Smooth muscle cell (in vitro differentiated cells): ENCODE results near the gene COL19A1. TPM values are rescaled to one million over a fixed set of nuclear protein-coding genes. Genes with fewer than 3 reads are reported as not detected.

ENCODE experiments used
- DNase-seq: peaks from one replicate; lab custom pipeline; 2025; ENCODE audit not compliant: unreplicated experiment; lab: John Stamatoyannopoulos, UW
- H2AFZ ChIP-seq: fragments of 200-600 bp; sonication (generic); 2 replicates; pipeline ENCODE4 v1.6.0; 2016; ENCODE audit warnings: antibody characterized with exemption, low read depth, mild to moderate bottlenecking
- H3F3A ChIP-seq: fragments of 200-600 bp; sonication (generic); 2 replicates; pipeline ENCODE4 v1.6.0; 2017; ENCODE audit warnings: antibody characterized with exemption, low read depth
- H3K27ac ChIP-seq: fragments of 200-600 bp; sonication (generic); 2 replicates; pipeline ENCODE4 v1.5.1; 2016; ENCODE audit warnings: low read depth, mild to moderate bottlenecking
- H3K27me3 ChIP-seq: fragments of 200-600 bp; sonication (generic); 2 replicates; pipeline ENCODE4 v1.6.1; 2016; ENCODE audit warnings: low read depth, mild to moderate bottlenecking
- H3K36me3 ChIP-seq: fragments of 200-600 bp; sonication (generic); 2 replicates; pipeline ENCODE4 v1.5.1; 2016; ENCODE audit warnings: low read depth
- H3K4me1 ChIP-seq: fragments of 200-600 bp; sonication (generic); 2 replicates; pipeline ENCODE4 v1.5.1; 2016; ENCODE audit warnings: low read depth
- H3K4me2 ChIP-seq: fragments of 200-600 bp; sonication (generic); 2 replicates; pipeline ENCODE4 v1.6.0; 2016; ENCODE audit warnings: mild to moderate bottlenecking
- H3K4me3 ChIP-seq: fragments of 200-600 bp; sonication (generic); 2 replicates; pipeline ENCODE4 v1.5.1; 2016; ENCODE audit warnings: mild to moderate bottlenecking
- H3K79me2 ChIP-seq: fragments of 200-600 bp; sonication (generic); 2 replicates; pipeline ENCODE4 v1.6.0; 2016; ENCODE audit warnings: low read depth, mild to moderate bottlenecking
- H3K9ac ChIP-seq: fragments of 200-600 bp; sonication (generic); 2 replicates; pipeline ENCODE4 v1.6.0; 2016; ENCODE audit warnings: low read depth
- H3K9me3 ChIP-seq: fragments of 200-600 bp; sonication (generic); replicated peaks from 2 replicates; pipeline ENCODE4 v1.5.1; 2016; ENCODE audit warnings: low read depth
- H4K20me1 ChIP-seq: fragments of 200-600 bp; sonication (generic); 2 replicates; pipeline ENCODE4 v1.6.0; 2016; ENCODE audit warnings: low read depth
- CTCF ChIP-seq: fragments of 200-600 bp; sonication (generic); IDR thresholded peaks from 2 replicates; pipeline ENCODE4 v1.5.1; 2017; ENCODE audit warnings: borderline replicate concordance, mild to moderate bottlenecking, antibody characterized with exemption; ENCODE audit not compliant: insufficient read depth, poor library complexity, severe bottlenecking
- WGBS: methylation state at CpG from one replicate; pipeline ENCODE4 v1.1.7; 2016; ENCODE audit warnings: low lambda C conversion rate; 5-methylcytosine and 5-hydroxymethylcytosine counted together
- polyA plus RNA-seq: library from polyadenylated mRNA; unstranded; fragments of >200 nt; fragmentation: Nextera tagmentation; extraction: Ambion mirVana; gene quantifications from 2 replicates; pipeline ENCODE4 v1.2.1, GENCODE V29; 2016
- total RNA-seq: library from RNA; depleted of rRNA; stranded (reverse); fragments of >200 nt; gene quantifications from 2 replicates; pipeline ENCODE4 v1.2.3, GENCODE V29; 2014

The COL19A1 gene
- total and polyA plus RNA-seq, 2 experiments from 2014 or later = 0.55 to 1.6 TPM

- H3K79me2 ChIP-seq = no peaks in the 10 kb centered on the region
- no peaks in the 10 kb centered on the region for H3K36me3 ChIP-seq
- H3F3A ChIP-seq = no peaks in the 10 kb centered on the region
- peaks cover 12% of the 10 kb centered on the region for H3K4me1 ChIP-seq
- H3K27ac ChIP-seq = no peak overlapping the region
- H3K9me3 ChIP-seq = no peaks in the 10 kb centered on the region
- H2AFZ ChIP-seq = peak overlapping the region; percentile 57
- H4K20me1 ChIP-seq = no peaks in the 10 kb centered on the region
- H3K4me2 ChIP-seq = peak overlapping the region; percentile 64
- H3K9ac ChIP-seq = no peak overlapping the region
- H3K4me3 ChIP-seq = no peak overlapping the region
- no peaks in the 10 kb centered on the region for H3K27me3 ChIP-seq
- no peak for DNase-seq
- TF ChIP-seq CTCF = peak; percentile 72
- WGBS = 43% methylated on average over 3 of the region's 3 CpGs
Observed at GRCh38 chr6:70107852-70108629, 241.7 kb downstream of the COL19A1 start.

DNA sequence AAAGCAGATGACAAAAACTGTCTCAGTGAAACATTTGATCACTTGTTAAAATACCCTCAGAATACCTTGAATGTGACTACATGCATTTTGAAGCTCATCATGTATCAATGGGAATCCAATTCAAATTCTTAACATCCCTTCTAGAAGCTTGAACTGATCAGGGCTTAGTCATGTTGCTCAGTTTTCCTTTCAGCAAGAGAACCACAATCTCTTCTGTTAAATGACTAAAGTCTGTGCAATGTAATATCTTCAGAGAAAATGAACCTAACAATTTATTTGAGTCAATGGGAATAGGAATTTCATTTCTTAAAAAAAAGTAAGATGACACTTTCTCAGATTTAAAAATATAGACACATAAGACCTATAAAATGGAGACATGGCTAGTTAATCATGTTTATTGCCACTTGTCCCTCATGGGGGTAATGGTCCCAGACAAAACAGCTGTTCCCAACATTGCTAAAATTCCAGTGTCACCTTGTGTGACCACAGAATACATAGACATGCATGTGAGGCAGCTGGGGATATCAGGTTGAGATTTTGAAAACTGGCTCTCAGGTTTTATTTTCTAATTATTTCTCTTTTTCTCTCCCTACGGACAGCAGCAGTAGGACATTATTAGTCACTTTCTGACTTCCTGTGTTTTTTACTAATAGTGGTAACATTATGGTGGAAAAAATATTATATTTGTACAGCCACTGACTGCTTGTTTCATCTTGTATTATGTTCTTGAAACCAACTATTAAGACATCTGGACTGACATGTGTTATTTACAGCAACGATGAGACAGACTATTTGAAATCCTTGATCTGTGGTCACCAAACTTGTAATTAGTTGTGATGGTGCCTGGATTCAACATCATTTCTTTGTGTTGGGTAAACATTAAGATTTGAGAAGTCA, 244.0 kb downstream of the COL19A1 start:
- Histone ChIP-seq H3K27me3 (no peaks in the 10 kb centered on the region), H3K9me3 (no peaks in the 10 kb centered on the region), H4K20me1 (no peaks in the 10 kb centered on the region), H3K79me2 (no peaks in the 10 kb centered on the region), H3K27ac (peak overlapping the region; percentile 45), H3F3A (no peaks in the 10 kb centered on the region), H2AFZ (no peak overlapping the region), H3K36me3 (no peaks in the 10 kb centered on the region), H3K9ac (no peak overlapping the region), H3K4me2 (peak overlapping the region; percentile 67), H3K4me1 (peaks cover 12% of the 10 kb centered on the region), H3K4me3 (no peak overlapping the region)
- no peak for DNase-seq
- WGBS = 46% methylated on average over 2 of the region's 2 CpGs
- no peak for TF ChIP-seq CTCF

GRCh38 chr6:70111737-70112136, 245.4 kb downstream of the COL19A1 start:
- Histone ChIP-seq H4K20me1 (no peaks in the 10 kb centered on the region), H3K36me3 (no peaks in the 10 kb centered on the region), H3K27me3 (no peaks in the 10 kb centered on the region), H3K9ac (no peak overlapping the region), H2AFZ (no peak overlapping the region), H3F3A (no peaks in the 10 kb centered on the region), H3K4me3 (no peak overlapping the region), H3K27ac (no peak overlapping the region), H3K4me2 (no peak overlapping the region), H3K4me1 (peaks cover 12% of the 10 kb centered on the region), H3K79me2 (no peaks in the 10 kb centered on the region), H3K9me3 (no peaks in the 10 kb centered on the region)
- no peak for DNase-seq
- TF ChIP-seq CTCF = no peak
